ENCODE results near the gene ZMAT5. TPM values are rescaled to one million over a fixed set of nuclear protein-coding genes. Genes with fewer than 3 reads are reported as not detected.
A peak's percentile ranks its signal among the peaks of the same experiment; 100 is the strongest.

The ZMAT5 gene
- polyA plus RNA-seq, 2 of the 4 experiments (the other 2 are of a cell fraction) = 13.0 to 13.3 TPM

DNA sequence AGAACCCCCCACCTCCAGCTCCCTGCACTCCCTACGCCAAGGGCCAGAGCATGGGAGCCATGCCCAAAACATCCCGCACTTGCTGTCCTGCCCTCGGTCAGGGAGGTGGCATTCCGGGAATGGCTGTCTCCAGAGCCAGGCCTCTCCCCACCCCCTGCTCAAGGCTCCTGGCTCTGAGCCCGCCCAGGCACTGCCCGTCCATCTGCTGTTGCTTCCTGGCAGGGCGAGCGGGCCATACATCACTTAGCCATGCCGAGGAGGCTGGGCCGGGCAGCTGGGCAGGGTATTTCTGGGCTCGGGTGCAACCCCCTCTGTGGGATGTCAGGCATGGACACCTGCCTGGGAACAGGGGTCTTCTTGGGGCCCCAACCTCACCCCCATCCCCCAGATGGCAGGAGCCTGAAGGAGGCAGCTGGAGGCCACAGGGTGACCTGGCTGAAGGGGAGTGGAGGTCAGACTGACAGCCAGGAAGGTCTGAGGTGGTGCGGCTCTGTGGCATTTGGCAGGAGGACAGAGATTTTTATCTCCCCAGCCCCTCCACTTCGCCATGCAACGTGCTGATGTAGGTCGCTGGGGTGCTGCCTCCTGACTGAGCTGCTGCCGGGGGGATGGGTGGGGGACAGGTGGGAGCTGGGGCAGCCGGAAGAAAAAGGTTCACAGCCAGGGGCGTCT, 55.7 kb downstream of the ZMAT5 start:
- WGBS (ENCODE audit: missing lambda C conversion rate) = 56% methylated on average over 8 of the region's 18 CpGs
- ATAC-seq (peak in 1 of 2 experiments; percentile 20; a peak in 3 of 6 replicates), FAIRE-seq (no peak), DNase-seq (ENCODE audit: low read depth in 1 of 2, low spot score in 1 of 2) (no peak)
- no peaks in the 10 kb centered on the region for H3K9me3 ChIP-seq
- ChIA-PET CTCF (interaction anchor here (1.0 kb wide), 1 partner anchor 294 kb away, joined by 3 read pairs; no protein-coding TSS in a partner anchor), POLR2A (no interaction called here)
- H3K4me2 ChIP-seq = no peak overlapping the region
- no peak for TF ChIP-seq RNF2 (IDR thresholded peaks at IDR 0.05; ENCODE audit: borderline replicate concordance, low read depth)
- no peak for TF ChIP-seq HDAC2 (IDR thresholded peaks at IDR 0.05)
- TF ChIP-seq HES2 (IDR thresholded peaks at IDR 0.05) = no peak
- no peak for TF ChIP-seq FOSL2 (IDR thresholded peaks at IDR 0.05)
- no peak for TF ChIP-seq FOSL2 (CRISPR knock-in tag; IDR thresholded peaks at IDR 0.05)
- TF ChIP-seq ZSCAN20 (CRISPR knock-in tag; IDR thresholded peaks at IDR 0.05) = no peak
- TF ChIP-seq EHF (CRISPR knock-in tag; IDR thresholded peaks at IDR 0.05) = no peak
- TF ChIP-seq EHMT2 (IDR thresholded peaks at IDR 0.05; ENCODE audit: low read depth) = no peak
- TF ChIP-seq USF2 (IDR thresholded peaks at IDR 0.05) = no peak
- H3K27ac ChIP-seq = no peak overlapping the region
- no peak overlapping the region for H3K4me3 ChIP-seq
- no peaks in the 10 kb centered on the region for H3K4me1 ChIP-seq

GRCh38 chr22:29710193-29710592, 56.6 kb downstream of the ZMAT5 start:
- TF ChIP-seq, protein P1, sequence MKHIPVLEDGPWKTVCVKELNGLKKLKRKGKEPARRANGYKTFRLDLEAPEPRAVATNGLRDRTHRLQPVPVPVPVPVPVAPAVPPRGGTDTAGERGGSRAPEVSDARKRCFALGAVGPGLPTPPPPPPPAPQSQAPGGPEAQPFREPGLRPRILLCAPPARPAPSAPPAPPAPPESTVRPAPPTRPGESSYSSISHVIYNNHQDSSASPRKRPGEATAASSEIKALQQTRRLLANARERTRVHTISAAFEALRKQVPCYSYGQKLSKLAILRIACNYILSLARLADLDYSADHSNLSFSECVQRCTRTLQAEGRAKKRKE (CRISPR knock-in tag; IDR thresholded peaks at IDR 0.05; ENCODE audit: low read depth) = no peak
- TF ChIP-seq, protein P2, sequence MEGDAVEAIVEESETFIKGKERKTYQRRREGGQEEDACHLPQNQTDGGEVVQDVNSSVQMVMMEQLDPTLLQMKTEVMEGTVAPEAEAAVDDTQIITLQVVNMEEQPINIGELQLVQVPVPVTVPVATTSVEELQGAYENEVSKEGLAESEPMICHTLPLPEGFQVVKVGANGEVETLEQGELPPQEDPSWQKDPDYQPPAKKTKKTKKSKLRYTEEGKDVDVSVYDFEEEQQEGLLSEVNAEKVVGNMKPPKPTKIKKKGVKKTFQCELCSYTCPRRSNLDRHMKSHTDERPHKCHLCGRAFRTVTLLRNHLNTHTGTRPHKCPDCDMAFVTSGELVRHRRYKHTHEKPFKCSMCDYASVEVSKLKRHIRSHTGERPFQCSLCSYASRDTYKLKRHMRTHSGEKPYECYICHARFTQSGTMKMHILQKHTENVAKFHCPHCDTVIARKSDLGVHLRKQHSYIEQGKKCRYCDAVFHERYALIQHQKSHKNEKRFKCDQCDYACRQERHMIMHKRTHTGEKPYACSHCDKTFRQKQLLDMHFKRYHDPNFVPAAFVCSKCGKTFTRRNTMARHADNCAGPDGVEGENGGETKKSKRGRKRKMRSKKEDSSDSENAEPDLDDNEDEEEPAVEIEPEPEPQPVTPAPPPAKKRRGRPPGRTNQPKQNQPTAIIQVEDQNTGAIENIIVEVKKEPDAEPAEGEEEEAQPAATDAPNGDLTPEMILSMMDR (IDR thresholded peaks at IDR 0.05) = no peak
- TF ChIP-seq ZFP36 (IDR thresholded peaks at IDR 0.05; ENCODE audit: borderline replicate concordance, partially characterized antibody) = no peak
- no peak for TF ChIP-seq NR3C1 (IDR thresholded peaks at IDR 0.05)
- TF ChIP-seq KDM5A (IDR thresholded peaks at IDR 0.05) = no peak
- no peak for TF ChIP-seq HOXA7 (CRISPR knock-in tag; IDR thresholded peaks at IDR 0.05)
- TF ChIP-seq MAFK (IDR thresholded peaks at IDR 0.05; ENCODE audit: partially characterized antibody) = no peak
- TF ChIP-seq USF2 (IDR thresholded peaks at IDR 0.05) = no peak
- no peak for TF ChIP-seq CBX2 (IDR thresholded peaks at IDR 0.05; ENCODE audit: borderline replicate concordance, low read depth)
- POLR2A ChIA-PET = no interaction called here
- FAIRE-seq (no peak), ATAC-seq (no peak), DNase-seq (ENCODE audit: low read depth in 1 of 2, low spot score in 1 of 2) (no peak)
- WGBS (ENCODE audit: missing lambda C conversion rate) = 83% methylated on average over 12 of the region's 15 CpGs
- no peaks in the 10 kb centered on the region for H3K9me3 ChIP-seq
- H3K4me1 ChIP-seq = no peaks in the 10 kb centered on the region
- no peak overlapping the region for H3K4me2 ChIP-seq
- H3K4me3 ChIP-seq = no peak overlapping the region
- CTCF ChIA-PET = no interaction called here
- no peak overlapping the region for H3K27ac ChIP-seq

DNA sequence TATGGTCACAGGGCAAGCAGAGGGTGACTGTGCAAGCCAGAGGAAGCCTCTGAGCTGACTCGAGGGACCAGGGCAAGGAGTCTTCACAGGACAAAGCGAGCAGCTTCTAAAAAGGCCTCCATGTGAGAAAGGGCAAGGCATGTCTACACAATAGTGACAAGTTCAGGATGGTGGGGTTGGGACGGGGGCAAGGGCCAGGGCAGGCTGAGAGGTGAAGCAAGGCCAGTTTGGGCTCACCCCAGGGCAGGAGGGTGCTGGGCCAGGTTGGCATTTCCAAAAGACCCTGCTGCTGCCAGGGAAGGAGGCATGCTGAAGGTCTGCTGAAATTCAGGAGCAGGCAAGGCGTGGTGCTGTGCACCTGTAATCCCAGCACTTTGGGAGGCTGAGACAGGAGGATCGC, 59.3 kb downstream of the ZMAT5 start:
- TF ChIP-seq GATA3 (IDR thresholded peaks at IDR 0.05; ENCODE audit: borderline replicate concordance) (no peak), MAFK (IDR thresholded peaks at IDR 0.05; ENCODE audit: partially characterized antibody) (no peak), FOSL2 (IDR thresholded peaks at IDR 0.05) (no peak), FOSL2 (CRISPR knock-in tag; IDR thresholded peaks at IDR 0.05) (no peak), PBX3 (IDR thresholded peaks at IDR 0.05) (no peak), JUNB (IDR thresholded peaks at IDR 0.05) (no peak), CBX2 (IDR thresholded peaks at IDR 0.05; ENCODE audit: borderline replicate concordance, low read depth) (no peak), CHD2 (IDR thresholded peaks at IDR 0.05; ENCODE audit: low read length, partially characterized antibody) (no peak), CBX8 (IDR thresholded peaks at IDR 0.05) (no peak)
- TF ChIP-seq, protein P3, sequence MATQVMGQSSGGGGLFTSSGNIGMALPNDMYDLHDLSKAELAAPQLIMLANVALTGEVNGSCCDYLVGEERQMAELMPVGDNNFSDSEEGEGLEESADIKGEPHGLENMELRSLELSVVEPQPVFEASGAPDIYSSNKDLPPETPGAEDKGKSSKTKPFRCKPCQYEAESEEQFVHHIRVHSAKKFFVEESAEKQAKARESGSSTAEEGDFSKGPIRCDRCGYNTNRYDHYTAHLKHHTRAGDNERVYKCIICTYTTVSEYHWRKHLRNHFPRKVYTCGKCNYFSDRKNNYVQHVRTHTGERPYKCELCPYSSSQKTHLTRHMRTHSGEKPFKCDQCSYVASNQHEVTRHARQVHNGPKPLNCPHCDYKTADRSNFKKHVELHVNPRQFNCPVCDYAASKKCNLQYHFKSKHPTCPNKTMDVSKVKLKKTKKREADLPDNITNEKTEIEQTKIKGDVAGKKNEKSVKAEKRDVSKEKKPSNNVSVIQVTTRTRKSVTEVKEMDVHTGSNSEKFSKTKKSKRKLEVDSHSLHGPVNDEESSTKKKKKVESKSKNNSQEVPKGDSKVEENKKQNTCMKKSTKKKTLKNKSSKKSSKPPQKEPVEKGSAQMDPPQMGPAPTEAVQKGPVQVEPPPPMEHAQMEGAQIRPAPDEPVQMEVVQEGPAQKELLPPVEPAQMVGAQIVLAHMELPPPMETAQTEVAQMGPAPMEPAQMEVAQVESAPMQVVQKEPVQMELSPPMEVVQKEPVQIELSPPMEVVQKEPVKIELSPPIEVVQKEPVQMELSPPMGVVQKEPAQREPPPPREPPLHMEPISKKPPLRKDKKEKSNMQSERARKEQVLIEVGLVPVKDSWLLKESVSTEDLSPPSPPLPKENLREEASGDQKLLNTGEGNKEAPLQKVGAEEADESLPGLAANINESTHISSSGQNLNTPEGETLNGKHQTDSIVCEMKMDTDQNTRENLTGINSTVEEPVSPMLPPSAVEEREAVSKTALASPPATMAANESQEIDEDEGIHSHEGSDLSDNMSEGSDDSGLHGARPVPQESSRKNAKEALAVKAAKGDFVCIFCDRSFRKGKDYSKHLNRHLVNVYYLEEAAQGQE (IDR thresholded peaks at IDR 0.05) = no peak
- no peak for FAIRE-seq
- no peak for DNase-seq (ENCODE audit: low read depth in 1 of 2, low spot score in 1 of 2)
- Histone ChIP-seq H3K4me2 (no peak overlapping the region), H3K4me3 (no peak overlapping the region), H3K9me3 (no peaks in the 10 kb centered on the region), H3K27ac (no peak overlapping the region), H3K4me1 (peaks cover 20% of the 10 kb centered on the region)
- POLR2A ChIA-PET = no interaction called here
- no peak for ATAC-seq
- CTCF ChIA-PET = interaction anchor here (0.9 kb wide), 1 partner anchor 381 kb away, joined by 3 read pairs; no protein-coding TSS in a partner anchor
- 84% methylated on average over 5 of the region's 5 CpGs for WGBS (ENCODE audit: missing lambda C conversion rate)

Measured in A549 (cell line).